Panc1 (cell line): ENCODE data around the gene RALGAPA1. TPM values are rescaled to one million over a fixed set of nuclear protein-coding genes. Genes with fewer than 3 reads are reported as not detected.

Source experiments
- ATAC-seq: fragments of 200-7000 bp; cut with Tn5 transposase; 2 replicates; pipeline ENCODE4 v1.9.1; 2020; ENCODE audit warnings: mild to moderate bottlenecking, moderate library complexity
- BruUV-seq: library from RNA; stranded (reverse); fragments of 400-500 nt; replicated peaks from 2 replicates; lab custom pipeline; 2021; lab: Mats Ljungman, UMichigan
- CTCF ChIA-PET: fragments of 300-600 bp; sonication (Branson Sonifier 250); formaldehyde crosslinking; loops from one replicate; lab custom pipeline; 2022; ENCODE audit warnings: antibody characterized with exemption; lab: Charles Lee
- POLR2A ChIA-PET: fragments of 300-600 bp; sonication (Branson Sonifier 250); formaldehyde crosslinking; loops from one replicate; lab custom pipeline; 2022; ENCODE audit warnings: antibody characterized with exemption; lab: Charles Lee
- DNase-seq: peaks from one replicate; pipeline ENCODE4 v3.0.0-alpha.2; 2010; ENCODE audit warnings: low read depth, low spot score
- H3K27ac ChIP-seq: 2 replicates; pipeline ENCODE4 v1.5.1; 2011; ENCODE audit warnings: mild to moderate bottlenecking, low read length, inconsistent platforms
- H3K27me3 ChIP-seq: fragments of 200-500 bp; sonication (Bioruptor generic); 2 replicates; pipeline ENCODE4 v1.6.0; 2014; ENCODE audit warnings: low read length, inconsistent platforms; ENCODE audit not compliant: control insufficient read depth, insufficient read depth
- H3K36me3 ChIP-seq: fragments of 200-500 bp; sonication (Bioruptor generic); 2 replicates; pipeline ENCODE4 v1.5.1; 2014; ENCODE audit warnings: inconsistent platforms, mild to moderate bottlenecking, low read length, moderate library complexity; ENCODE audit not compliant: control insufficient read depth, insufficient read depth
- H3K4me1 ChIP-seq: 2 replicates; pipeline ENCODE4 v1.5.1; 2011; ENCODE audit warnings: inconsistent platforms, mild to moderate bottlenecking, low read length, moderate library complexity; ENCODE audit not compliant: control insufficient read depth, insufficient read depth
- H3K4me3 ChIP-seq, 2 experiments: 2 replicates each; pipeline ENCODE4 v1.5.1; 2011 to 2012; ENCODE audit warnings: low read depth in 2 of 2, low read length in 2 of 2, mild to moderate bottlenecking in 2 of 2, inconsistent platforms in 1 of 2, moderate library complexity in 1 of 2
- H3K9me3 ChIP-seq: fragments of 200-500 bp; sonication (Bioruptor generic); 2 replicates; pipeline ENCODE4 v1.5.1; 2014; ENCODE audit warnings: low read depth, mild to moderate bottlenecking, inconsistent platforms, low read length, moderate library complexity; ENCODE audit not compliant: control insufficient read depth, insufficient read depth
- POLR2AphosphoS5 ChIP-seq: IDR thresholded peaks from 2 replicates; pipeline ENCODE4 v1.6.1; 2012; ENCODE audit warnings: mild to moderate bottlenecking, low read depth, low read length, moderate library complexity
- SIN3A ChIP-seq: IDR thresholded peaks from 2 replicates; pipeline ENCODE4 v1.6.1; 2012; ENCODE audit warnings: low read depth, mild to moderate bottlenecking, low read length, moderate library complexity, borderline replicate concordance; ENCODE audit not compliant: insufficient read depth
- TCF7L2 ChIP-seq: IDR thresholded peaks from 2 replicates; pipeline ENCODE4 v1.6.1; 2011; ENCODE audit warnings: mild to moderate bottlenecking, low read depth, low read length, inconsistent platforms
- in situ Hi-C: cut with HindIII; loops from 2 replicates; pipeline ENCODE4 v1.10.0; 2016; ENCODE audit warnings: low sequenced_read_pairs, low pct_unique_long_range_greater_than_20kb
- intact Hi-C: fragments of 100-400 bp; cut with micrococcal nuclease; formaldehyde crosslinking; loops from one replicate; pipeline ENCODE4 v1.10.0; 2022; ENCODE audit not compliant: unreplicated experiment
- total RNA-seq: library from RNA; stranded (reverse); gene quantifications from one replicate; pipeline ENCODE4 v1.2.1, GENCODE V29; 2021; ENCODE audit not compliant: unreplicated experiment
- TF ChIP-seq, protein P1 (sequence below): fragments of 450-650 bp; IDR thresholded peaks from 2 replicates; pipeline ENCODE4 v1.5.1; 2017; ENCODE audit warnings: mild to moderate bottlenecking
- TF ChIP-seq, protein P2 (sequence below), 2 experiments: IDR thresholded peaks; 2 replicates each; pipeline ENCODE4 v1.6.1; 2011 to 2012; ENCODE audit warnings: low read depth in 2 of 2, control low read depth in 1 of 2, low read length in 1 of 2, mild to moderate bottlenecking in 1 of 2, moderate library complexity in 1 of 2; ENCODE audit not compliant: insufficient read depth in 1 of 2

RALGAPA1 gene
- total RNA-seq, 1 experiment from 2014 or later: 31.5 TPM

DNA sequence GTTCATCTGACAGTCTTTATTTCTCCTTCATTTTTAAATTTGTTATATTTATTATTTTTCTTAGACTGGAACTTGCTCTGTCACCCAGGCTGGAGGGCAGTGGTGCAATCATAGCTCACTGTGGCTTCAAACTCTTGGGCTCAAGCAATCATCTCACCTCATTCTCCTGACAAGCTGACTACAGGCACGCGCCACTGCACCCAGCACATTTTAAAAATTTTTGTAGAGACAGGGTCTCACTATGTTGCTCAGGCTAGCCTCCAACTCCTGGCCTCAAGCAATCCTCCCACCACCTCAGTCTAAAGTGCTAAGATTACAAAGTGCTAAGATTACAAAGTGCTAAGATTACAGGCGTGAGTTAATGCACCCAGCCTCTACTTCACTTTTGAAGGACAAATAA lies 96.6 kb downstream of the RALGAPA1 start:
- ATAC-seq: no peak
- Histone ChIP-seq H3K9me3 (no peaks in the 10 kb centered on the region), H3K27me3 (no peaks in the 10 kb centered on the region), H3K36me3 (no peaks in the 10 kb centered on the region; the same call in 1 of the 2 replicates), H3K27ac (no peak overlapping the region), H3K4me3 (no peak overlapping the region), H3K4me1 (no peaks in the 10 kb centered on the region)
- DNase-seq: no peak
- in situ Hi-C loops: no loop called here
- BruUV-seq: no TSS peak
- intact Hi-C loops: no loop called here
- ChIA-PET POLR2A (no interaction called here), CTCF (no interaction called here)
- no peak for TF ChIP-seq POLR2AphosphoS5
- TF ChIP-seq, protein P1, sequence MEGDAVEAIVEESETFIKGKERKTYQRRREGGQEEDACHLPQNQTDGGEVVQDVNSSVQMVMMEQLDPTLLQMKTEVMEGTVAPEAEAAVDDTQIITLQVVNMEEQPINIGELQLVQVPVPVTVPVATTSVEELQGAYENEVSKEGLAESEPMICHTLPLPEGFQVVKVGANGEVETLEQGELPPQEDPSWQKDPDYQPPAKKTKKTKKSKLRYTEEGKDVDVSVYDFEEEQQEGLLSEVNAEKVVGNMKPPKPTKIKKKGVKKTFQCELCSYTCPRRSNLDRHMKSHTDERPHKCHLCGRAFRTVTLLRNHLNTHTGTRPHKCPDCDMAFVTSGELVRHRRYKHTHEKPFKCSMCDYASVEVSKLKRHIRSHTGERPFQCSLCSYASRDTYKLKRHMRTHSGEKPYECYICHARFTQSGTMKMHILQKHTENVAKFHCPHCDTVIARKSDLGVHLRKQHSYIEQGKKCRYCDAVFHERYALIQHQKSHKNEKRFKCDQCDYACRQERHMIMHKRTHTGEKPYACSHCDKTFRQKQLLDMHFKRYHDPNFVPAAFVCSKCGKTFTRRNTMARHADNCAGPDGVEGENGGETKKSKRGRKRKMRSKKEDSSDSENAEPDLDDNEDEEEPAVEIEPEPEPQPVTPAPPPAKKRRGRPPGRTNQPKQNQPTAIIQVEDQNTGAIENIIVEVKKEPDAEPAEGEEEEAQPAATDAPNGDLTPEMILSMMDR: no peak

DNA sequence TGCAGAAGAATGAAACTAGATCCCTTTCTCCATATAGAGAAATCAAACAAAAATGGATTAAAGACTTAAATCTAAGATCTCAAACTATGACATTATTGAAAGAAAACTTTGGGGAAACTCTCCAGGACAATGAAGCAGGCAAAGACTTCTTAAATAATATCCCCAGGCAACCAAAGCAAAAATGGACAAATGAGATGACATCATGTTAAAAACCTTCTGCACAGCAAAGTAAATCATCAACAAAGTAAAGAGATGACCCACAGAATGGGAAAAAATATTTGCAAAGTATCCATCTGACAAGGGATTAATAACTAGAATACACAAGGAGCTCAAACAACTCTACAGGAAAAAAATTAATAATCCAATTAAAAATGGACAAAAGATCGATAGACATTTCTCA lies 101.0 kb downstream of the RALGAPA1 start:
- no peaks in the 10 kb centered on the region for H3K27me3 ChIP-seq
- no peaks in the 10 kb centered on the region for H3K36me3 ChIP-seq
- BruUV-seq: no TSS peak
- H3K4me3 ChIP-seq: no peak overlapping the region
- in situ Hi-C loops: no loop called here
- TF ChIP-seq POLR2AphosphoS5 (no peak), TCF7L2 (no peak), SIN3A (no peak)
- TF ChIP-seq, protein P2, sequence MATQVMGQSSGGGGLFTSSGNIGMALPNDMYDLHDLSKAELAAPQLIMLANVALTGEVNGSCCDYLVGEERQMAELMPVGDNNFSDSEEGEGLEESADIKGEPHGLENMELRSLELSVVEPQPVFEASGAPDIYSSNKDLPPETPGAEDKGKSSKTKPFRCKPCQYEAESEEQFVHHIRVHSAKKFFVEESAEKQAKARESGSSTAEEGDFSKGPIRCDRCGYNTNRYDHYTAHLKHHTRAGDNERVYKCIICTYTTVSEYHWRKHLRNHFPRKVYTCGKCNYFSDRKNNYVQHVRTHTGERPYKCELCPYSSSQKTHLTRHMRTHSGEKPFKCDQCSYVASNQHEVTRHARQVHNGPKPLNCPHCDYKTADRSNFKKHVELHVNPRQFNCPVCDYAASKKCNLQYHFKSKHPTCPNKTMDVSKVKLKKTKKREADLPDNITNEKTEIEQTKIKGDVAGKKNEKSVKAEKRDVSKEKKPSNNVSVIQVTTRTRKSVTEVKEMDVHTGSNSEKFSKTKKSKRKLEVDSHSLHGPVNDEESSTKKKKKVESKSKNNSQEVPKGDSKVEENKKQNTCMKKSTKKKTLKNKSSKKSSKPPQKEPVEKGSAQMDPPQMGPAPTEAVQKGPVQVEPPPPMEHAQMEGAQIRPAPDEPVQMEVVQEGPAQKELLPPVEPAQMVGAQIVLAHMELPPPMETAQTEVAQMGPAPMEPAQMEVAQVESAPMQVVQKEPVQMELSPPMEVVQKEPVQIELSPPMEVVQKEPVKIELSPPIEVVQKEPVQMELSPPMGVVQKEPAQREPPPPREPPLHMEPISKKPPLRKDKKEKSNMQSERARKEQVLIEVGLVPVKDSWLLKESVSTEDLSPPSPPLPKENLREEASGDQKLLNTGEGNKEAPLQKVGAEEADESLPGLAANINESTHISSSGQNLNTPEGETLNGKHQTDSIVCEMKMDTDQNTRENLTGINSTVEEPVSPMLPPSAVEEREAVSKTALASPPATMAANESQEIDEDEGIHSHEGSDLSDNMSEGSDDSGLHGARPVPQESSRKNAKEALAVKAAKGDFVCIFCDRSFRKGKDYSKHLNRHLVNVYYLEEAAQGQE (IDR thresholded peaks at IDR 0.05; ENCODE audit: insufficient read depth in 1 of 2, low read depth in 2 of 2, low read length in 1 of 2): no peak
- TF ChIP-seq, protein P1: no peak
- no peaks in the 10 kb centered on the region for H3K4me1 ChIP-seq
- no peaks in the 10 kb centered on the region for H3K9me3 ChIP-seq
- H3K27ac ChIP-seq: no peak overlapping the region
- ATAC-seq (no peak), DNase-seq (no peak)
- intact Hi-C loops: loop anchor here (2.0 kb wide), 1 partner anchor 77 kb away; no protein-coding TSS in a partner anchor
- POLR2A ChIA-PET: no interaction called here
- CTCF ChIA-PET: no interaction called here
